Suprapubic skin (tissue), 4 donors: ENCODE measurements around the gene PRKAG2. TPM values are rescaled to one million over a fixed set of nuclear protein-coding genes. Genes with fewer than 3 reads are reported as not detected.
A peak's percentile ranks its signal among the peaks of the same experiment; 100 is the strongest.
"Not testable (repeated sequence)": the region's sequence is repeated elsewhere in the genome, so short reads cannot be mapped to it uniquely, and the experiment has no call there.

Source experiments
- DNase-seq, 2 donors: peaks; one replicate each; pipeline ENCODE4 v3.0.0-alpha.2; 2019; ENCODE audit warnings: low spot score in 2 of 2
- H3K27ac ChIP-seq: fragments of 200-600 bp; sonication (generic); one replicate; pipeline ENCODE4 v1.5.1; 2019
- H3K27me3 ChIP-seq: fragments of 200-600 bp; sonication (generic); one replicate; pipeline ENCODE4 v1.5.1; 2019
- H3K36me3 ChIP-seq: fragments of 200-600 bp; sonication (generic); one replicate; pipeline ENCODE4 v1.5.1; 2019
- H3K4me1 ChIP-seq: fragments of 200-600 bp; sonication (generic); one replicate; pipeline ENCODE4 v1.5.1; 2019
- H3K4me3 ChIP-seq: fragments of 200-600 bp; sonication (generic); one replicate; pipeline ENCODE4 v1.5.1; 2019; ENCODE audit warnings: mild to moderate bottlenecking
- H3K9me3 ChIP-seq: fragments of 200-600 bp; sonication (generic); one replicate; pipeline ENCODE4 v1.5.1; 2019
- EP300 ChIP-seq: sonication (generic); formaldehyde crosslinking; IDR thresholded peaks from one replicate; pipeline ENCODE4 v1.6.1; 2017; ENCODE audit warnings: antibody characterized with exemption
- POLR2A ChIP-seq, 2 donors: fragments of 450-650 bp; IDR thresholded peaks; one replicate each; pipeline ENCODE4 v1.6.1; 2017; ENCODE audit warnings: antibody characterized with exemption in 2 of 2, mild to moderate bottlenecking in 2 of 2, moderate library complexity in 2 of 2
- POLR2AphosphoS5 ChIP-seq, 3 donors: sonication (generic); formaldehyde crosslinking; IDR thresholded peaks; one replicate each; pipeline ENCODE4 v1.6.1; 2017; ENCODE audit warnings: antibody characterized with exemption in 3 of 3
- WGBS: methylation state at CpG from one replicate; pipeline ENCODE4 v1.1.5; 2018; 5-methylcytosine and 5-hydroxymethylcytosine counted together
- total RNA-seq, 4 donors: library from RNA; depleted of rRNA; stranded (reverse); fragments of >200 nt; gene quantifications; one replicate each; pipeline ENCODE4 v1.1.0, GENCODE V29; 2016
- TF ChIP-seq, protein P1 (sequence below), 2 donors: fragments of 200-600 bp in 1 of 2; fragments of 450-650 bp in 1 of 2; sonication (generic) in 1 of 2; IDR thresholded peaks; one replicate each; pipeline ENCODE4 v1.5.1; 2016 to 2019; ENCODE audit warnings: antibody characterized with exemption in 2 of 2, mild to moderate bottlenecking in 1 of 2, moderate library complexity in 1 of 2

Gene PRKAG2
- total RNA-seq, 4 donors from 2014 or later, result 16.5 to 40.0 (median 17.3) TPM

DNA sequence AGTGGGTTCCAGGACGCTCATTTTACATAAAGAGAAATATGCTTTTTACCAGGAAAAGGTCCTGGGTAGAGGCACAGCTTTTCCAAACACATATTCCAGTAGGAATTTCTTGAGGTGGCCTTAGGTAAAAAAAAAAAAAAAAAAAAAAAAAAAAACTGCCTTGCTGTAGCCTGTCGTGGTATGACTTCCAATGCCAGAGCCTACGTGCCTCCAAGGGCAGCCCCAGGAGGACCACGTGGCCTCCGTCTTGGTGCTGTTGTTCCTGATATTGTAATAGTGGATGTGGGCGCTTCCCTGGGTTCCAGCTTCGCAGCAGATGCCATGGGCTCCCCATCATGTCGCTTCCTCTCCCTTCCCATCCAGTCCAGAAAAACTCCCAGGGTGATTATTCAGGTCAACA is 49.3 kb downstream of the PRKAG2 start:
- DNase-seq, result no peak
- TF ChIP-seq POLR2AphosphoS5 (IDR thresholded peaks at IDR 0.05) (no peak), POLR2A (IDR thresholded peaks at IDR 0.05) (no peak), EP300 (no peak)
- TF ChIP-seq, protein P1, sequence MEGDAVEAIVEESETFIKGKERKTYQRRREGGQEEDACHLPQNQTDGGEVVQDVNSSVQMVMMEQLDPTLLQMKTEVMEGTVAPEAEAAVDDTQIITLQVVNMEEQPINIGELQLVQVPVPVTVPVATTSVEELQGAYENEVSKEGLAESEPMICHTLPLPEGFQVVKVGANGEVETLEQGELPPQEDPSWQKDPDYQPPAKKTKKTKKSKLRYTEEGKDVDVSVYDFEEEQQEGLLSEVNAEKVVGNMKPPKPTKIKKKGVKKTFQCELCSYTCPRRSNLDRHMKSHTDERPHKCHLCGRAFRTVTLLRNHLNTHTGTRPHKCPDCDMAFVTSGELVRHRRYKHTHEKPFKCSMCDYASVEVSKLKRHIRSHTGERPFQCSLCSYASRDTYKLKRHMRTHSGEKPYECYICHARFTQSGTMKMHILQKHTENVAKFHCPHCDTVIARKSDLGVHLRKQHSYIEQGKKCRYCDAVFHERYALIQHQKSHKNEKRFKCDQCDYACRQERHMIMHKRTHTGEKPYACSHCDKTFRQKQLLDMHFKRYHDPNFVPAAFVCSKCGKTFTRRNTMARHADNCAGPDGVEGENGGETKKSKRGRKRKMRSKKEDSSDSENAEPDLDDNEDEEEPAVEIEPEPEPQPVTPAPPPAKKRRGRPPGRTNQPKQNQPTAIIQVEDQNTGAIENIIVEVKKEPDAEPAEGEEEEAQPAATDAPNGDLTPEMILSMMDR (IDR thresholded peaks at IDR 0.05), result no peak
- no peak overlapping the region for H3K4me3 ChIP-seq
- H3K27ac ChIP-seq, result no peak overlapping the region
- no peaks in the 10 kb centered on the region for H3K27me3 ChIP-seq
- no peaks in the 10 kb centered on the region for H3K9me3 ChIP-seq
- WGBS, result 79% methylated on average over 8 of the region's 8 CpGs
- H3K36me3 ChIP-seq, result peaks cover 1% of the 10 kb centered on the region
- H3K4me1 ChIP-seq, result peaks cover 16% of the 10 kb centered on the region

DNA sequence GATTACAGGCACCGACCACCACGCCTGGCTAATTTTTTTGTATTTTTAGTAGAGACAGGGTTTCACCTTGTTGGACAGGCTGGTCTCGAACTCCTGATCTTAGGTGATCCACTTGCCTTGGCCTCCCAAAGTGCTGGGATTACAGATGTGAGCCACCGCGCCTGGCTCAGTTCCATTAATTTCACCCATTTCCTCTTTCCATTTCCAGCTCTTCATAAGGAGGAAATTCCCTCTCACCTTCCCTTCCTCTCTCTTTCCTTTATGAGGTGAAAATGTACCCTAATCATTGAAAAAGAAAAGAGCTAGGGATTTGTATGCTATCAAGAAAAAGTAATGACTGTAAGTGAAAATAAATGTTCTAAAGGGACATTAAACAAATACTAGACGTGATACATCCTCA is 50.6 kb downstream of the PRKAG2 start:
- WGBS, result 83% methylated on average over 6 of the region's 6 CpGs
- peaks cover 23% of the 10 kb centered on the region for H3K4me1 ChIP-seq
- not testable (repeated sequence) for H3K9me3 ChIP-seq, H3K4me3 ChIP-seq, H3K36me3 ChIP-seq, H3K27me3 ChIP-seq, DNase-seq, H3K27ac ChIP-seq

DNA sequence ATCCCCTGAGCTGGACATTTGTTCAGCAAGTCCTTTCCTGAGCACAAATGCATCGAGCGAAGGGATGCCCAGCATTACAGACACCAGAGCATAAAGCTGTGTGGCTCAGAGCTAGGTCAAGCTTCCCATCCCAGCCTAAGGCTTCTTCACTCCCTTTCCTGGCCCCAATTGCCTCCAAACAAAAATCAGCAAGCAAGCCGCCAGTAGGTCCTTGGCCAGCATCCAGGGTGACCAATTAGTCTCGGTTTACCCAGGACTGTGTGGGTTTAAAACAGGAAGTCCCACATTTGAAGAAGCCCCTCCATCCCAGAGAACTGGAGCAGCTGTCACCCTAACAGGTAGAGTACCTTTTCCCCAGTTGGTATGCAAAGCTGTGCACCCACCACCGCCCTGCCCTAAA is 51.2 kb downstream of the PRKAG2 start:
- Histone ChIP-seq H3K36me3 (no peaks in the 10 kb centered on the region), H3K4me1 (peaks cover 23% of the 10 kb centered on the region), H3K9me3 (no peaks in the 10 kb centered on the region), H3K27ac (no peak overlapping the region), H3K4me3 (no peak overlapping the region), H3K27me3 (no peaks in the 10 kb centered on the region)
- TF ChIP-seq, protein P1 (IDR thresholded peaks at IDR 0.05), result no peak
- TF ChIP-seq POLR2A (IDR thresholded peaks at IDR 0.05) (no peak), EP300 (no peak), POLR2AphosphoS5 (IDR thresholded peaks at IDR 0.05) (no peak)
- WGBS, result 59% methylated on average over 5 of the region's 5 CpGs
- no peak for DNase-seq

DNA sequence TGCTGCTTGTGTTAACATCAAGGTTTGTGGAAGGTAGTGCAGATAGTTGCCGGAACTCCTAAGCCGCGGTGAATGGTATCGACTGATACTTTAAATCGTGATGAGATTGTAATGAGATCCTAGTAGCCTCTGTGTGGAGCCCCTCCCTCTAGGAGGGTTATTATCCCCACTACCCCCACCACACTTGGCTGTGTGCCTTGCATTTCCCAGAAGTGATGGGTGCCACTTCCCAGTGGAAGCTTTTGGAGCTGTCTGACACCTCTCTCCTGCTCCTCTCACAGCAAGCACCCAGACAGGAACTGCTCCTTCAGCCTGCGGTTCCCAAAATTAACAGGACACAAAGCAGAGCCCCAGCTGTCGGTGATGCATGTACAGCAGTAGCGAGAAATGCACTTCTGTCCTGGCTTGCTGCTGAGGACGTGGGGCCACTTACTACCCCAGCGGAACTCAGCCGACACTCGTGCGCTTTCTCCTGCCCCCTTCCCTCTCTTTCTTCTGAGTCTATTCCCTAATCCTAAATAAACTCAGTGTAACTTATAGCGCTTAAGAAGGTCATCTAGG is 52.5 kb downstream of the PRKAG2 start:
- Histone ChIP-seq H3K36me3 (no peaks in the 10 kb centered on the region), H3K27ac (no peak overlapping the region), H3K4me1 (peaks cover 25% of the 10 kb centered on the region), H3K27me3 (no peaks in the 10 kb centered on the region), H3K9me3 (no peaks in the 10 kb centered on the region), H3K4me3 (no peak overlapping the region)
- DNase-seq, result no peak
- TF ChIP-seq EP300 (no peak), POLR2A (IDR thresholded peaks at IDR 0.05) (no peak)
- TF ChIP-seq, protein P1 (IDR thresholded peaks at IDR 0.05), result no peak
- 80% methylated on average over 14 of the region's 14 CpGs for WGBS

DNA sequence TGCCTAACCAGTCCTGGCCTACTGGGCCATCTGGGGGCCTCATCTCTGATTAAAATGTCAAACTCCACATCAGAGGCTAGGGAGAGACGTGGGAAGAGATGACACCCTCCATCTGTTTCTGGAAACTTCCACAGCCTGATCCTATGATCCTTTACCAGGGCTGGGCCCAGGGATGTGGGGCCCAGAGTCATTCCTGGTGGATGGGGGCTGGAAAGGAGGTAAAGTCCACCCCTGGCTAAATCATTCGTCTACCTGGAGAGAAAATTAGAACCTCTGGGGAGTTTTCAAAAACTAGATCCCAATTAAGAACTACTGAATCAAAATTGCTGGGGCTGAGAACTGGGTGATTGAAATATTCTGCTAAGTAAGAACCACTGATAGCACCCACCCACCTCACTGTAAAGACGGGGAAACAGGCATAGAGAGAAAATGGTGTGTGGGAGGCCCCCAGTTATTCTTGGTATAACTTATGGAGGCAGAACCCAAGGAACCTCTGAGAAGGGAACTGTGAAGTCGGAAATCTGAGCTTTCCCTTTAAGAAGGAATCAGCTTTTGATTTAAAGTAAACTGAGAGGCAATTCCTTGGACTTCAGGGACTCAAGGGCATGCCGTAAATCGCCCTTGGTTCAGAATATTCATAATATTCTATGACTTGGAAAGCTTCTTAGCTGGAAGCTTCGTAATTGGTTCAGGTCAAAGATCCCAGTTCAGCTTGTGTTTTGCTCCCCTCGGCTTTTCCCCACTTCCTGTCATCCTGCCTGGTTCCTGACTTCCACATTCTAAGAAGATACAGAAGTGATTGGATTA is 53.1 kb downstream of the PRKAG2 start:
- Histone ChIP-seq H3K4me3 (no peak overlapping the region), H3K27ac (peak overlapping the region; percentile 3), H3K9me3 (no peaks in the 10 kb centered on the region), H3K4me1 (peaks cover 31% of the 10 kb centered on the region), H3K27me3 (no peaks in the 10 kb centered on the region), H3K36me3 (no peaks in the 10 kb centered on the region)
- 77% methylated on average over 8 of the region's 8 CpGs for WGBS
- TF ChIP-seq POLR2AphosphoS5 (IDR thresholded peaks at IDR 0.05) (no peak), EP300 (no peak), POLR2A (IDR thresholded peaks at IDR 0.05) (no peak)
- TF ChIP-seq, protein P1 (IDR thresholded peaks at IDR 0.05), result no peak
- DNase-seq, result no peak
